SIG-M5 treated with dmso at 0.1 percent for 504 hours (cell line): ENCODE results near the gene FASN.

ENCODE experiments used
- DNase-seq: peaks from one replicate; lab custom pipeline; 2025; ENCODE audit not compliant: unreplicated experiment; lab: John Stamatoyannopoulos, UW

The FASN gene

DNA sequence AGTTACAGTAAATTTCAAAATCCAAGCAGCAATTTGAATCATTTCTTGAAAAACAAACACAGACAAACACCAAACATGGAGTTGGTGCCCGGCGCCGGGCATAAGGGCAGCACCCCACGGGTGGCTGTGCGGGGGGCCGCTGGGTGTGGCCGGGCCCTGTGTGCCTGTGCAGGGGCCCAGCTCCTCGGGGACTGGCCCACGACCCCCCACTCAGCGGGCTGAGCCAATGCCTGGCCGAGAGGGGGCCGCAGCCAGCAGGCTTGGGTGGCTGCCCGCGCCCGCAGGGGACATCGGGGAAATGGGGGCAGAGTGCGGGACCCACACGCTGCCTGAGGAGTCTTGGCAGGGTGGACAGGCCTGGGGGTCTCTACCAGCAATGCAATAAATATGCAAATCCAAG, 19.6 kb downstream of the FASN start:
- DNase-seq = no peak

DNA sequence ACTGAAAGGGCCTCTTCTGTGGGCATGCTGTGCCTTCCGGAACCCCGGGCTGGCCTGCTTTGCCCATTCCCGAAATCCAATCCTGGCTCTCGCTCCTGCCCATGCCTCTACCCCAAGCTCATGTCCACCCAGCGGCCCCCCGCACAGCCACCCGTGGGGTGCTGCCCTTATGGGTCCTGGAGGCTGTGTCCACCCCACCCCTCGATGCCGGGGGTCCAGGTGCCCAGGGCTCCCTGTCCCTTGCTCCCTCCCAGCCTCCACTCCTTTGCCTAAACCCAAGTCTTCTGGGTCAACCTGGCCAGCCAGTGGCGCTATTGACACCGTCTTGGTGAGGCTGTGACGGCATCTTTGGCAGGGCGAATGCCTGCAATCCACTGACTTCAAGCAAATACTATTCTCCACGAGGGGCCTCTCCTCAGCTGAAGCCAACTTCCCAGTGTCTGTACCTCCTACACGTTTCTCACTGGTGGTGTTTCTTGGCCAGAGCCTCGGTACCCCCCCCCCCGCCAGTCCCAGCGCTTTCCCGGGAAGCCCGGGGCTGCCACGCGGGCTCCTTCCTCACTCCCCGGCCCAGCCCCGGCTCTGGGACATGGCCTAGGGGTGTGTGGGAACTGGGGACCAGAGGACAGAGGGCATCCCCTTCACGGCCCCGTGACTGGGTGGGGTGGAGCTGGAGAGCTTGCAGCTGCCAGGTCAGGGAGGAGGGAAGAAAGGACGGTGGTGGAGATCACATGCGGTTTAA, 20.2 kb downstream of the FASN start:
- no peak for DNase-seq

DNA sequence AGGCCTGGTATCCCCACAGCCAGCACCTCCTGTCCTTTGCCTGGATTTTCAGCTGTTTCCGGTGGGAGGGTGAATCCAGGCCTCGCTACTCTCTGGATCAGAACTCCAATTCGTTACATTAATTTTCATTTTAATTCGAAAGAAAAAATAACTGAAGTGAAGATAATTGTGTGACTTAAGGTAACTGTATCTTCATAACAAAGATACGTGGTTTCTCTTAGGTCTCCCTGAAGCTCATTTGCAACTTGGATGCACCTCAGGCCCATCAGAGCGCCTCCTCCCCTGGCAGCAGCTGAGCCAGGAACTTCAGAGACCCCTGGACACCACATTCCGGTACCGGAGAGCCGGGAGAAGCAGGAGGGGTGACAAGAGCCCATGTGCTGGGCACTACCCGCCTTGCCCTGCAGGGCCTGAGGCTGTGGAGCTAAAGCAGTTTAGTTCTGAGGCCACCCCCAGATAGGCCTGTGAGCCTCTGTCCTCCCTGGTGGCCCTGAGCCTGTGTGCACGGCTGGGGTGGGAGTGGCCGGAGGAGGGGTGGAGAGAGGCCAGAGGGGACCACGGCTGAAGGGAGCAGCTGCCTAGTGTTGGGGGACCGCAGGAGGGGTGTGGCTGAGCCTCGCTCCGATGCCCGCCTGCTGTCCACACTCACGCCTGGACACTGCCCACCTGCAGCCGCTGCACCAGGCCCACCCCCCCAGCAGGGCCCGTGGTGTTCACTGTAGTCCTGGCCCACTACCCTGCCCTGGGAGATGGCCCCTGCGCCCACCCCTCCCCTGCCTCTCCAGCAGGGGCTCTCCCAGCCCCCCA, 21.0 kb downstream of the FASN start:
- DNase-seq = no peak

DNA sequence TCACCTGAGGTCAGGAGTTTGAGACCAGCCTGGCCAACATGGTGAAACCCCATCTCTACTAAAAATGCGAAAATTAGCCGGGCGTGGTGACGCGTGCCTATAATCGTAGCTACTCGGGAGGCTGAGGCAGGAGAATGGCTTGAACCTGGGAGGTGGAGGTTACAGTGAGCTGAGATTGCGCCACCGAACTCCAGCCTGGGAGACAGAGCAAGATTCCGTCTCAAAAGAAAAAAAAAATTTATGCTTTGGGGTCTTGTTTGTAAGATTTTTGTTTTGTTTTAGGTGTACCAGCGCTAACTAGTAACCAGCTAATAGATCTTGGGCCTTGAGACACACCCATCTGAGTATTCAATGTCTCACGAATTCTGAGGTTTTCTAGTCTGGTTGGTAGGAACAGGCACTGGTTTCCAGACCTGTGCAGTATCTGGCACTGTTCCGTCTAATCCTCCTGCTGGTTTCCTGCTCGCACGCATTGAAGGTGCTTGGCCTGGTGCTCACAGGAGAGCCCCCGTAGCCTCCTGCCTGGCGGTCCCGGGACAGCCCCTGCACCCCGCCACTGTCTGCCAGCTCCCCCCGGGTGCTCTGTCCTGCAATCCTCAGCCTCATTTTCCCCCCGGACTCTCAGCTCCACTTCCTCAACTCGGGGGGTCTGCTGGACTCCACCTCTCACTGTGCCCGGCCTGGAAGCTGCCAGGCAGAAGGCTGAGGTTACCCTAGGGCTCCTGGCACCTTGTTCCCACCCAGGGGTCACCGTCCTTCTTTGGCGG, 21.8 kb downstream of the FASN start:
- DNase-seq = no peak

DNA sequence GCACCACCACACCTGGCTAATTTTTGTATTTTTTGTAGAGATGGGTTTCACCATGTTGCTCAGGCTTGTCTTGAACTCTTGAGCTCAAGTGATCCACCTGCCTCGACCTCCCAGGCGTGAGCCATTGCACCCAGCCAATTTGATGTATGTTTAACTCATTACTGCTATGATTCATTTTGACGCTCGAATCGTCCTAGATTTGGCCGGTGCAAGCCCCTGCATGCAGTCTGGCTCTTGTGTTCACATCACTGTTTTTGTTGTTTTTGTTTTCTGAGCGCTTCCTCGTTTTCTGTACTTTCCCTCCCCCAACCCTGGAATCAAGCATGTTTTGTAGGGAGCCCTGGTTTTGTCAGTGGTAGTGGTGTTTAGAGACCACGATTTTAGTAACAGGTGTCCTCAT, 24.6 kb downstream of the FASN start:
- no peak for DNase-seq

DNA sequence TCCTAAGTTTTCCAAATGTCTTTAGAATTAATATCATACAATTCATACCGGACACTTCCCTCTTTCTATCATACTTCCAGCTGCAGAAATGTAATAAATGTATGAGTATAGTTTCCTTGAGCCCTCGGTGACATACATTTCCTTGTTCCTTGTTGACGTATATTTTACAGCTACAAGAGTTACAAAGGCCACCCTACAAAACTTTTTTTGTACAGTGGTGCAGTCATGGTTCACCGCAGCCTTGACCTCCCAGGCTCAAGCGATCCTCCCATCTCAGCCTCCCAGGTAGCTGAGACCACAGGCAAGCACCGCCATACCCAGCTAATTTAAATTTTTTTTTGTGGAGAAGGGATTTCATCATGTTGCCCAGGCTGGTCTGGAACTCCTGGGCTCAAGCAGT, 25.2 kb downstream of the FASN start:
- DNase-seq = no peak

DNA sequence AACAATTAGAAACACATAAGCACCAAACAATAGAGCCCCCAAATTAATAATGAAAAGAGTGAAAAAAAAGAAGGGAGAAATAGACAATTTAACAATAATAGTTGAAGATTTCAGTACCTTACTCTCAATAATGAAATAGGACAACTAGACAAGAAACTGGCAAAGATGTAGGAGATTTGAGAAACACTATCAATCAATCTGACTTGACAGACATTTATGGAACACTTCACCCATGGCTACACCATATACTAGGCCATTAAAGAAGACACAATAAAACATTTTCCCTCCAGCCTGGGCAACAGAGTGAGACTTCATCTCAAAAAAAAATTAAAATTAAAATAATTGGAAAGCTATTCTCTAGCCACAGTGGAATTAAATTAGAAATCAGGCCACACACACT, 27.4 kb downstream of the FASN start:
- DNase-seq = no peak

DNA sequence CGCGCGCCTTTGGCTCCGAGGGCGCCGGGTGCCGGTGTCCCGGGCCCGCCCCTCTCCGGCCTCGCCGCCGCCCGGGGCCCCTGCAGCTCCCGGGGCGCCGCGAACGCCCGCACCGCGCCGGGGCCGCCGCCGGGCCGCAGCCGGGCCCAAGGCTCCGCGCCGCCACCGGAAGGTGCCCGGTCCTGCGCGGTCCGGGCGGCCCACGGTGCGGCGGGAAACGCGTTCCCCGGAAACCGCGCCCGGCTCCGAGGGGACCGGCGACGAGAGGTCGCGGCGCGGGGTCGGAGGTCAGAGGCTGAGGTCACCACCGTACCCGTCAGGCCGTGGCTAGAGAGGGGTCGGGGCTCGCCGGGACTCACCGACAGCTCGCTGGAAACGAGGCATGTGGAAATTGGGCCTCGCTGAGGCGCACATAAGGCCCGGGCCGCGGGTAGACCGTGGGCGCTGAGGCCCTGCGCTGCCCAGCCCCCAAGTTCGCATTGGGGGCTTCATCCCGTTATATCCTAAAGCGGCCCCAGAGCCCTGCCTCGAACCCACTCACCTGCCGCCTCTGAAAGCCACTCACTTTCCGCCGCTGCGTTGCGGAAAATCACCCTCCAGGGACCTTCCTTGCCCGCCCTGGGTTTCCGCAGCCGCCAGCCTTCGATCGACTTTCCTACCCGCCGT, 32.3 kb downstream of the FASN start, which contains the start of gene DUS1L:
Gene DUS1L, minus strand, starts transcription at position 167 of the 666 bp plus-strand sequence. CDS start 745 bp downstream, outside the sequence.
- DNase-seq = peak; percentile 30

DNA sequence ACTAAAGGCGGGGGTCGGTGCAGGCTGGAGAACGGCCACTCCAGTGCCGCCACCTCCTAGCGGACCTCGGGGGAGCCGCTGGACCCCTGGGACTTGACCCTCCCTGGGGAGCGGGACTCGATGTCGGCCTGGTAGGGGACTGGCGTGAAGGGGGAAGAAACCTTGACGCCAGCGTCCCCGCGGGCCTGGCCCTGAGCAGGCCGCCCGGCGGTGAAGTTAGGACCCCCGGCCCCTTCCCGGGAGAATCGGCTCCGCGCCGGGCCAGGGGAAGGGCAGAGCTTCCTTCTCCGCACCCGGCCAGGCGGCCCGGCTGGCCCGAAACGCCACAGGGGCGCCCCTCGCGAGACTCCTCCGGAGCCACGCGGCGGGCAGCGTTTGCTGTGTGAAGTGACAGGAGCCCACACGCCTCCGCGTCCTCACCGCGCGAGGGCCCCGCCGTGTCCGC, 32.8 kb downstream of the FASN start:
- DNase-seq = no peak

DNA sequence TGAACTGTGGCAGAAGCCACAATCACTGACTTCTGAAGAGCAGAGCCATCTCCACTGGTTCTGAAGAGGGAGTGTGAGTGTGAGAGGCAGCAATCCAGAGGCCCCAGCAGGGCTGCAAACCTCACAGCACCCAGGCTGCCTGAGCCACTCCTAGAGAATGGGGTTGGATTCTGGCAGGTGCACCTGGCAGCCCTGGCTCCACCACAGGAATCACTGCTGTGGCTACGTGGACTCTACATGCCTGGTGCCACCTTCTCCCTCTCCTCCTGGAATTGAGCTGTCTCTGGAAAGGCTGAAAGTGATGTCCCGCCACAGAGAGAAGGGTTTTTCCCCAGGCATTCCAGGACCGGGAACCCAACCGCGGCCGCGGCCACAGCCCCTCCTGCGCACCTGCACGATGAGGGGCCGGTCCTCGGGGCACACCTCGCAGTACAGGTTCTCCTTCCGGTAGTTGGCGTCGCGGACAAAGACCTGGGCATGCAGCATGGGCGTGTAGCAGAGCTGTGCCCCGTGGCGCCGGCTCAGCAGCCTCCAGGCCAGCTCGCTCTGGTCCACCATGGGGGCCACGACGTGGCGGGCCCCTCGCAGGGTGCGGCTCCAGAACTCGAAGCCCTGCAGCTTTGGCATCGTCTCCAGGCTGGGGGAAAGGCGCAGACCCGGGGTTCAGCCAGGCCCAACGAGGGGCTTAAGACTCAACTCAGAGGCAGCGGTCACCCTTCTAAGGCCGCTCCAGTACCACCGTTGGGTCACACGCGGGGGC, 33.4 kb downstream of the FASN start:
- DNase-seq = no peak

DNA sequence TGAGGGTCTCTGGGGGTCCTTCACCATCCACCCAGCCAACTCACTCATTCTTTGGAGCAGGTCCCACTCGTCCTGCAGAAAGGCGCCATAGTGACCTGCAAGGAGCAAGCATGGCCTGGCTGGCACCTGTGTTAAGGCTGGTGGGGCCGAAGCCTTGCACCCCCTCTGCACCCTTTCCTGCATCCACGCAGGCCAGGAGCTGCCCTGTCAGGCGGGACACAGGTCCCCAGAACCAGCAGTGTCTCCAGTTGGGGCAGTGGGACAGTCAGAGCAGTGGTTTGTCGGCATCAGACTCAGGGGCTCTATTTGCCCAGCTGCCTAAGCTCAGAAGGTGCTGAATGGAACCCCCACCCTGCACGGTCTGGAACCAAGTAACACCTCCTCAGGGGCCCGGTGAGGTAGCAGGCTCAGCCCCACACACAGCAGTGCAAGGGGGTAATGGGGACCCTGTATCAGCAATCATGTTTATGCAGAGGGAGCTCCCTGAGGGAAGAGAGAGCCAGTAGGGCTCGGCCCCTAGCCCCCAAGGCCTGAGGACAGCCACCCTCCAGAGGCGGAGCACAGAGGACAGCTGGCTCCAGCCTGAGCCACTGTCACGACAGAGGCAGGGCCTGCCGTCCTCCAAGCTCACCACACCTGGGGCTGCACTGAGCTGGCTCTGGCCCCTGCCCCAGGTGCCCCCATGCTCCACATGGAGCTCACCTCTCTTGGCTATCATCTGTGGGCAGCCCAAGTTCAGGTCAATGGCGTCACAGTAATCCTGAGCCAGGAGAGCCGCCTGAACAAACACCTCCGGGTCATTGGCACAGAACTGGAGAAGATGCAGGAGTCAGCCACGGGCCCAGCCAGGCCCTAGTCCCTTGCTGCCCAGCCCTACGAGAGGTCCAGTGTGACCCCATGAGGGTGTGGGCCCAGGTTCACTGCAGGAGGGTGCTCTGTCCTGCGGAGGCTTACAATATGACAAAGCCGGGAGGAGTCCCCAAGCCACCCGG, 34.3 kb downstream of the FASN start:
- no peak for DNase-seq

DNA sequence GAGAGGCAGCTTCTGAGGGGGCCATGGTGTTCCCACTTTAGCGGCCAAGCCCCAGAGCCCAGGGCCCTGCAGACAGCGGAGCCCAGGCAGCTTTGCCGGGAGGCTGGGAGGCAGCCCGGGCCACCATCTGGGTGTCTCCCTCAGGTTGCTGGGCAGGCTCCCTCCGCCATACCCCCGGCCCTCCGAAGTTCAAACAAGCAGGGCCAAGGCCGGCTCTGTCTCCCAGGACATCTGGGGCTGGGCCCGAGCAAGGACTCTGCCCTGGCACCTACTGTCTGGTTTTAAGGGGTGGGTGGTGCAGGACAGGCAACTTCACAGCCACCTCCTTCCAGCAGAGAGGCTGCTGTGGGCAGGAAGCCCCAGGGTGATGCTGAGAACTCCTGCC, 35.1 kb downstream of the FASN start:
- DNase-seq = no peak

DNA sequence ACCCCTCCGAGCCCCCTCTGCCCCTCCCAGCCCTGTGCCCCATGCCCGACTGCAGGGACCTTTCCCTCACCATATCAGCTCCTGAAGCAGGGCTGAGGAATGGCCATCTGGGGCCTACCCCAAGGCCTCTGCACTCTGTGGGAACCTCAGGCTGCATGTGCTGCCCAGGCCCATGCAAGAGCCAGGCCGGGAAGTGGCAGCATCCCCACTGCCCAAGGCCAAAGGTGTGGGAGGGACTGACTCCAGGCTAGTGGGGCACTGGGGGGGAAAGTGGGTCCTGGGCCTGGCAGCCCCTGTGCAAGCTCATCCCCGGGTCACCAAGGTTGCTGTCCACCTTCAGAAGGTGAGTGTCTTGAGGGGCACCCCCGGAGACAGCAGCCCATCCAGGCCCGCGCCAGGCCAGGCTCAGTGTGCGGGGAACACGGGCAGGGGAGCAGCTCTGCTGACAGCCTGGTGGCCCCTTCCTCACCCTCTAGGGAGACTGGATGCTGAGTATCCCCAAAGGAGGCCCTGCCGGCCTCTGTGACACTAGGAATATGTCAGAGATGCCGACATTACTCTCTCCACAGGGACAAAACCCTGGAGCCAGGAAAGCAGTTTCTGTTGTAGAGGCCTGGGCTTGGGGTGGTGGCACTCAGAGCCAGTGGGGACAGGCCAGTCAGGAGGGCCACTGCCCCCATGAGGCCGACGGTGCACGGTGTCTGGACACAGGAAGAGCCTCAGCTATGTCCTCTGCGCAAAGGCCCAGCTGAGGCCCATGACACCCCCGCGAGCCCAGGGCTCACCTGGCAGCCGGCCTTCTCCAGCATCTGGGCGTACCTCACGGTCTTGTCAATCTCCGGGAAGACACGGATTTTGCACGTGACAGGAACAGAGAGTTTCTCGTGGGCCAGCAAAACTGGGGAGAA, 35.7 kb downstream of the FASN start:
- no peak for DNase-seq

DNA sequence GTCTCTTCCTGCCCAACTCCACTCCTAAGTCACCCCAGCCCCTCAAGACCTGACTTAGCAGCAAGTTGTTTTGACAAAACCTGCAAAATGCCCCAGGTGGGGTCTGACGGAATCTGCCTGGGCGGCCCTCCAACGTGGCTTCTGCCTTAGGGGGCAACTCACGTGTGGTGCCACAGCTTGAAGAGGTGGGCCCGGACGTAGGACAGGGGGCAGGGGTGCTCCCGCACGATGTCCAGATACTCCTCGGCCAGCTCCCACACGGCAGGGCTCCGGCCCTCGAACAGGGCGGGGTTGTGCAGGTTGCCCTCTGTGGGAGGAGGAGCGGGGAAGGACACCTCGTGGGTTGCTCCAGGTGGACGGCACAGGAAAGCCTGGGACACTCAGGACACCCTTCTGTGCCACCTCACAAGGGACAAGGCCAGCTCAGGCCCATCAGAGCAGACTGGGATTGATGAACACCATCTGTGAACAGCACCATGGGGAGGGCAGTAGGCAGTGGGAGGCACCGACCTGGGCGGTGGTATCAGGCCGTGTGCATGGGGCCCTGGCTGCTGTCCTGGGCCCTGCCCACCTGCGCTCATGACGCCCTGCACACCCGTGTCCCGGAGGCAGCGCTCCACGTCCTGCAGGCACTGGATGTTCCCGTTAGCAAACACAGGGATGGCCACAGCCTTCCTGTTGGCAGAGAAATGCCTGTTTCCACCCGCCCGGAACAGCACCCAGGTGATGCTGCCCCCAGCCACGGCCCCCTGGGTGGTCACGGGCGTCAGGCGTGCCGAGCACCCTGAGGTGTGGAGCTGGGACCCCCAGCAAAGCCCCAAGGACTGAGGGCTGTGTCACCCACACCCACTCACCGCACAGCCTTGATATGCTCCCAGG, 36.8 kb downstream of the FASN start:
- no peak for DNase-seq

DNA sequence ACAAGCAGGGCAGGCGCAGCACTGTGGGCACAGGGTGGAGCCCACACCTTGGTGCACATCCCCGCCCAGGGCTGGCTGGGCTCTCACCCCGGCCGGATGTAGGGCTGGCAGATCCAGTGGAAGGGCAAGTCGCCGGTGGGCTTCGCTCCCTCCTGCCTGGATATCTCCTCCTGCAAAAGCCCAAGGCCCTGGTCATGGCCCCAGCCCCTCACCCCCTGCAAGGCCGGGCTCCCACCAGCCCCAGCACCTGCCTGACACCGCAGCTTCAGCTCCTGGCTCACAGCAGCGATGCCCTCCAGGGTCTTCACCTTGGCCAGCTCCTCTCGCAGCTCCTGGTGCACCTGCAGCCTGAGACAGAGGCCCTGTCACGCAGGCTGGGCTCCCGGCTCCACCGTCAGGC, 37.4 kb downstream of the FASN start:
- DNase-seq = no peak

DNA sequence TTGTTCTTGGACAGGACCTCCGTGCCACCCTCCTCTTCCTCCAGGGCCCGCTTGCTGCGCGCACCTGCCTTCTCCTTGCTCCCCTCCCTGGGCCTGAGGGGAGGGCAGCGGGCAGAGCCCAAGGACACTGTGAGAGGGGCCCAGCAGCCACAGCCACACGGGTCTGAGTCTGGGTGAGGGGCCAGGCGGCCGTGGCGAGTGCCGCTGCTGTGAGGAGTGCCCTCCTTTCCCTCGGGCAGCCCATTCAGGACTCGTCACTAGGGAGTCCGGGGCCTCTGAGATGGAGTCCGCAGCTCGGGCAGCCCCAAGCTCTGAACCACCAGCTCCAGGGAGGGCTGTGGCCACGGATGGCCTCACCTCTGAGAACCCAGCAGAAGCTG, 38.0 kb downstream of the FASN start:
- DNase-seq = no peak

DNA sequence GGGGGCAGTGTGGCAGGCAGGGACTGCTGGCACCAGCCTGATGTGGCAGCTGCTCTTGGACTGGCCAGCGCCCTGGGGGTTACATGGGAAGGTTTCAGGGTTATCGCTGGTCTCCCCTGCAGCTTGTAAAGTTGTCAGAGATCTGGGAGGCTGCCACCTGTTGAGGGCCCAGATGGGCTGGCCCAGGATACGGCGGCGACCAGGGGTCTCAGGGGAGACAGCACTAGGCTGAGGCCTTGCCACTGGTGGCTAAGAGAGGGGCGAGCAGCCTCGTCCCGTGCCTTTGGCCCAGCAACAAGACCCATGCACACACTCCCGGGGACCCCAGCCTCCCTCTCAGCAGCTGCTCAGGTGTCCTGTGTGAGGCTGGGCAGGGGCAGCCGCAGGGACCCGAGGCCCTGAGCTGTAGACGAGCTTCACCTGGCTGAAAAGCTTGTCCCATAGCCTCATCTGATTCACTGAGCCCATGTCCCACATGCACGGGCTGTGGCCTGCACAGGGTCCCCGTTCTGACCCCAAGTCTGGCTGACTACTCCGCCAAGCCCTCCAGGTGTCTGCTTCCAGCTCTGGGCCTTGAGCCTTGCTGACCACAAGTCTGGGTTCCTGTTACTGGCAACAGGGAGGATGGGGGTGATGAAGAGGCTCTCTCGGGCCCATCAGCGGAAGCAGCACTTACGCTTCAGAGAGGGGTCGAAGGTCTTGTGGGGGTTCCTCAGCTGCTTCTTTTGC, 38.6 kb downstream of the FASN start:
- DNase-seq = no peak
